ENCODE results near the gene ZFP36. TPM values are rescaled to one million over a fixed set of nuclear protein-coding genes. Genes with fewer than 3 reads are reported as not detected.
A peak's percentile ranks its signal among the peaks of the same experiment; 100 is the strongest.

ZFP36 gene
- total and polyA plus RNA-seq, 2 of the 8 experiments (the other 6 are each of a cell fraction or from before 2014, with no cell fraction given), result 4.0 to 10.9 TPM

GRCh38 chr19:39409208-39410016 is 2.8 kb downstream of the ZFP36 start:
- peak overlapping the region; percentile 64 for H3K56ac ChIP-seq (replicated peaks; ENCODE audit: insufficient read length, low read depth, low read length)
- no peak overlapping the region for H2BK12ac ChIP-seq (ENCODE audit: low read depth, low read length)
- 7% methylated on average over 23 of the region's 52 CpGs; no CpG with 5 or more reads in 1 of the 2 experiments for WGBS, 2 experiments (ENCODE audit: extremely low coverage in 1 of 2, insufficient coverage in 1 of 2, insufficient read length in 1 of 2, insufficient replicate concordance in 2 of 2, low coverage in 1 of 2, low lambda C conversion rate in 2 of 2, missing lambda C conversion rate in 1 of 2)
- H3K27ac ChIP-seq (ENCODE audit: low read depth, low read length), result peak overlapping the region; percentile 92
- peak; percentile 73 to 94 for DNase-seq (ENCODE audit: low read depth in 1 of 2, low spot score in 2 of 2)
- POLR2A ChIA-PET (ENCODE audit: partially characterized antibody), result interaction anchor here (0.7 to 14.3 kb wide), 9 partner anchors 9 to 36 kb away, joined by 3 to 234 read pairs (median 7); partner anchors contain the start of genes MED29, PAF1, RPS16 and SUPT5H
- H3K4ac ChIP-seq (replicated peaks; ENCODE audit: insufficient read length, low read depth, low read length), result peak overlapping the region; percentile 62
- peaks cover 24% of the 10 kb centered on the region for H3K23me2 ChIP-seq (ENCODE audit: low read depth, low read length)
- H3K79me1 ChIP-seq (ENCODE audit: low read depth, low read length), result no peaks in the 10 kb centered on the region
- no peak overlapping the region for H3K23ac ChIP-seq (ENCODE audit: insufficient read length)
- no peak overlapping the region for H2AFZ ChIP-seq (ENCODE audit: low read length)
- H3K4me2 ChIP-seq (ENCODE audit: insufficient read depth in 1 of 2, low read depth in 2 of 2, low read length in 2 of 2), result peak overlapping the region; percentile 78 to 84
- peak overlapping the region; percentile 51; the same call in 1 of the 2 replicates for H4K8ac ChIP-seq (ENCODE audit: extremely low read depth, insufficient read depth, low read length)
- peak overlapping the region; percentile 69 for H4K5ac ChIP-seq (ENCODE audit: insufficient read length, low read depth, low read length)
- no peak for FAIRE-seq
- H3K14ac ChIP-seq (ENCODE audit: insufficient read length), result no peak overlapping the region
- H3K9ac ChIP-seq (replicated peaks in 1 of 4; ENCODE audit: extremely low read depth in 1 of 4, low read depth in 3 of 4, low read length in 3 of 4), result peak overlapping the region; percentile 79 to 92 (median 88)
- H2BK20ac ChIP-seq (ENCODE audit: low read length), result no peak overlapping the region
- H2BK15ac ChIP-seq (ENCODE audit: low read length), result no peak overlapping the region
- peaks cover 0 to 9% of the 10 kb centered on the region in 2 experiments for H4K20me1 ChIP-seq (replicated peaks in 1 of 2; ENCODE audit: control insufficient read depth in 1 of 2, insufficient read depth in 2 of 2, low read length in 2 of 2)
- H3K4me3 ChIP-seq (ENCODE audit: extremely low read depth in 1 of 4, insufficient read depth in 2 of 4, low read depth in 3 of 4, low read length in 4 of 4), result peak overlapping the region; percentile 64 to 97 (median 83)
- peak overlapping the region; percentile 90 for H3K18ac ChIP-seq (ENCODE audit: extremely low read depth, low read length)
- peaks cover 10 to 46% (median 22%) of the 10 kb centered on the region in 4 experiments for H3K4me1 ChIP-seq (replicated peaks in 1 of 4; ENCODE audit: control insufficient read depth in 3 of 4, insufficient read depth in 4 of 4, low read length in 3 of 4)
- peak overlapping the region; percentile 55 for H4K91ac ChIP-seq (replicated peaks; ENCODE audit: insufficient read length, low read length)
- no peak overlapping the region for H2AK5ac ChIP-seq (ENCODE audit: low read depth, low read length)
- no peaks in the 10 kb centered on the region for H3K27me3 ChIP-seq (replicated peaks in 1 of 4; ENCODE audit: control insufficient read depth in 3 of 4, extremely low read depth in 1 of 4, insufficient read depth in 3 of 4, low read length in 3 of 4)
- CTCF ChIA-PET (ENCODE audit: partially characterized antibody), result interaction anchor here (1.0 to 3.9 kb wide), 3 partner anchors 9 to 26 kb away, joined by 4 to 38 read pairs (median 4); partner anchors contain the start of gene RPS16
- H2BK120ac ChIP-seq (replicated peaks; ENCODE audit: low read depth, low read length), result no peak overlapping the region
- peaks cover 0 to 5% (median 0%) of the 10 kb centered on the region in 4 experiments; a peak in 1 of 8 replicates for H3K36me3 ChIP-seq (ENCODE audit: control insufficient read depth in 2 of 4, insufficient read depth in 4 of 4, low read length in 3 of 4)
- H3K9me3 ChIP-seq (ENCODE audit: insufficient read depth in 2 of 2, low read depth in 1 of 2, low read length in 1 of 2), result no peaks in the 10 kb centered on the region
- H2BK5ac ChIP-seq (ENCODE audit: low read depth, low read length), result peak overlapping the region; percentile 87; the same call in 1 of the 2 replicates
- H3K79me2 ChIP-seq (ENCODE audit: control insufficient read depth in 1 of 2, insufficient read depth in 2 of 2, low read length in 2 of 2), result peaks cover 3 to 25% of the 10 kb centered on the region in 2 experiments; a peak in 3 of 4 replicates
- TF ChIP-seq POLR2A (IDR thresholded peaks at IDR 0.05; ENCODE audit: control extremely low read depth in 1 of 2, low read depth in 2 of 2, low read length in 2 of 2) (peak; percentile 55 to 96; a peak in 2 of 3 replicates), CBX8 (IDR thresholded peaks at IDR 0.05; ENCODE audit: borderline replicate concordance, low read depth, low read length) (no peak), POLR2AphosphoS5 (IDR thresholded peaks at IDR 0.05; ENCODE audit: low read depth, low read length) (peak; percentile 87), SP1 (IDR thresholded peaks at IDR 0.05; ENCODE audit: low read depth, low read length) (peak; percentile 9; the same call in 1 of the 2 replicates), CHD1 (IDR thresholded peaks at IDR 0.05; ENCODE audit: low read depth, low read length) (no peak; the same call in 1 of the 2 replicates), EZH2 (IDR thresholded peaks at IDR 0.05; ENCODE audit: low read depth, low read length, severe bottlenecking) (no peak), SIX5 (IDR thresholded peaks at IDR 0.05; ENCODE audit: low read depth, low read length) (no peak), EP300 (IDR thresholded peaks at IDR 0.05; ENCODE audit: borderline replicate concordance in 1 of 2, low read depth in 2 of 2, low read length in 2 of 2) (no peak), TEAD4 (IDR thresholded peaks at IDR 0.05; ENCODE audit: low read depth, low read length) (no peak; the same call in 1 of the 2 replicates), JUND (IDR thresholded peaks at IDR 0.05; ENCODE audit: low read length) (peak; percentile 97), SRF (IDR thresholded peaks at IDR 0.05; ENCODE audit: low read depth, low read length) (no peak), BRCA1 (IDR thresholded peaks at IDR 0.05; ENCODE audit: low read depth, low read length) (no peak)

Data from H1 (cell line).